ENCODE results near the gene PRKCZ.
"Not testable (repeated sequence)": the region's sequence is repeated elsewhere in the genome, so short reads cannot be mapped to it uniquely, and the experiment has no call there.

Gene PRKCZ

GRCh38 chr1:2088458-2088857, 38.2 kb downstream of the PRKCZ start:
- TF ChIP-seq POU2F2 (IDR thresholded peaks at IDR 0.05; ENCODE audit: low read depth, low read length) (no peak), POLR2A (IDR thresholded peaks at IDR 0.05; ENCODE audit: low read depth, low read length) (no peak), PAX5 (IDR thresholded peaks at IDR 0.05; ENCODE audit: insufficient read depth, low read length, severe bottlenecking) (no peak), POLR2AphosphoS5 (IDR thresholded peaks at IDR 0.05; ENCODE audit: low read depth, low read length) (no peak), SPI1 (IDR thresholded peaks at IDR 0.05; ENCODE audit: low read depth, low read length) (no peak), TAF1 (IDR thresholded peaks at IDR 0.05; ENCODE audit: low read depth, low read length) (no peak)
- no peak for FAIRE-seq
- no peak for DNase-seq (ENCODE audit: insufficient read length, low spot score)

GRCh38 chr1:2089051-2089450, 38.8 kb downstream of the PRKCZ start:
- DNase-seq (ENCODE audit: insufficient read length, low spot score) (no peak), FAIRE-seq (no peak)
- TF ChIP-seq PAX5 (IDR thresholded peaks at IDR 0.05; ENCODE audit: insufficient read depth, low read length, severe bottlenecking) (no peak), POU2F2 (IDR thresholded peaks at IDR 0.05; ENCODE audit: low read depth, low read length) (no peak), TAF1 (IDR thresholded peaks at IDR 0.05; ENCODE audit: low read depth, low read length) (no peak), POLR2AphosphoS5 (IDR thresholded peaks at IDR 0.05; ENCODE audit: low read depth, low read length) (no peak), POLR2A (IDR thresholded peaks at IDR 0.05; ENCODE audit: low read depth, low read length) (no peak), SPI1 (IDR thresholded peaks at IDR 0.05; ENCODE audit: low read depth, low read length) (no peak)

GRCh38 chr1:2090216-2090890, 40.1 kb downstream of the PRKCZ start:
- FAIRE-seq (no peak), DNase-seq (ENCODE audit: insufficient read length, low spot score) (no peak)
- TF ChIP-seq POLR2A (IDR thresholded peaks at IDR 0.05; ENCODE audit: low read depth, low read length) (no peak), POU2F2 (IDR thresholded peaks at IDR 0.05; ENCODE audit: low read depth, low read length) (no peak), PAX5 (IDR thresholded peaks at IDR 0.05; ENCODE audit: insufficient read depth, low read length, severe bottlenecking) (no peak), SPI1 (IDR thresholded peaks at IDR 0.05; ENCODE audit: low read depth, low read length) (no peak)

GRCh38 chr1:2091611-2092604, 41.7 kb downstream of the PRKCZ start:
- FAIRE-seq (no peak), DNase-seq (ENCODE audit: insufficient read length, low spot score) (peak; percentile 70)
- no peak for TF ChIP-seq POLR2AphosphoS5 (IDR thresholded peaks at IDR 0.05; ENCODE audit: low read depth, low read length)
- no peak for TF ChIP-seq POU2F2 (IDR thresholded peaks at IDR 0.05; ENCODE audit: low read depth, low read length)
- TF ChIP-seq TAF1 (IDR thresholded peaks at IDR 0.05; ENCODE audit: low read depth, low read length), result no peak
- TF ChIP-seq PAX5 (IDR thresholded peaks at IDR 0.05; ENCODE audit: insufficient read depth, low read length, severe bottlenecking), result no peak
- no peak for TF ChIP-seq POLR2A (IDR thresholded peaks at IDR 0.05; ENCODE audit: low read depth, low read length)
- no peak for TF ChIP-seq SPI1 (IDR thresholded peaks at IDR 0.05; ENCODE audit: low read depth, low read length)

GRCh38 chr1:2093055-2093454, 42.8 kb downstream of the PRKCZ start:
- DNase-seq (ENCODE audit: insufficient read length, low spot score) (no peak), FAIRE-seq (no peak)
- no peak for TF ChIP-seq SPI1 (IDR thresholded peaks at IDR 0.05; ENCODE audit: low read depth, low read length)
- TF ChIP-seq PAX5 (IDR thresholded peaks at IDR 0.05; ENCODE audit: insufficient read depth, low read length, severe bottlenecking), result no peak
- TF ChIP-seq TAF1 (IDR thresholded peaks at IDR 0.05; ENCODE audit: low read depth, low read length), result no peak
- TF ChIP-seq POU2F2 (IDR thresholded peaks at IDR 0.05; ENCODE audit: low read depth, low read length), result no peak
- no peak for TF ChIP-seq POLR2AphosphoS5 (IDR thresholded peaks at IDR 0.05; ENCODE audit: low read depth, low read length)

GRCh38 chr1:2093636-2094035, 43.4 kb downstream of the PRKCZ start:
- FAIRE-seq, result no peak
- TF ChIP-seq PAX5 (IDR thresholded peaks at IDR 0.05; ENCODE audit: insufficient read depth, low read length, severe bottlenecking) (no peak), POLR2A (IDR thresholded peaks at IDR 0.05; ENCODE audit: low read depth, low read length) (no peak), POLR2AphosphoS5 (IDR thresholded peaks at IDR 0.05; ENCODE audit: low read depth, low read length) (no peak), TAF1 (IDR thresholded peaks at IDR 0.05; ENCODE audit: low read depth, low read length) (no peak), SPI1 (IDR thresholded peaks at IDR 0.05; ENCODE audit: low read depth, low read length) (no peak), POU2F2 (IDR thresholded peaks at IDR 0.05; ENCODE audit: low read depth, low read length) (no peak)
- DNase-seq (ENCODE audit: insufficient read length, low spot score), result no peak

- DNase-seq (ENCODE audit: insufficient read length, low spot score); FAIRE-seq: not testable (repeated sequence)
These were observed 44.3 kb downstream of the PRKCZ start for GRCh38 chr1:2094269-2095158.

- FAIRE-seq (no peak), DNase-seq (ENCODE audit: insufficient read length, low spot score) (no peak)
- TF ChIP-seq SPI1 (IDR thresholded peaks at IDR 0.05; ENCODE audit: low read depth, low read length) (no peak), PAX5 (IDR thresholded peaks at IDR 0.05; ENCODE audit: insufficient read depth, low read length, severe bottlenecking) (no peak), TAF1 (IDR thresholded peaks at IDR 0.05; ENCODE audit: low read depth, low read length) (no peak), POLR2A (IDR thresholded peaks at IDR 0.05; ENCODE audit: low read depth, low read length) (no peak), POU2F2 (IDR thresholded peaks at IDR 0.05; ENCODE audit: low read depth, low read length) (no peak), POLR2AphosphoS5 (IDR thresholded peaks at IDR 0.05; ENCODE audit: low read depth, low read length) (no peak)
These were observed 45.2 kb downstream of the PRKCZ start for GRCh38 chr1:2095394-2095793.
